Measurements from ENCODE around the gene ARPP21. TPM values are rescaled to one million over a fixed set of nuclear protein-coding genes. Genes with fewer than 3 reads are reported as not detected.

The ARPP21 gene
- total RNA-seq, 1 donor from 2014 or later = 3.5 TPM

GRCh38 chr3:35776346-35776745 lies 137.0 kb downstream of the ARPP21 start:
- Mint-ChIP-seq H3K9me3 (no peaks in the 10 kb centered on the region), H3K27me3 (peaks cover 36% of the 10 kb centered on the region), H3K4me1 (ENCODE audit: unreplicated experiment) (peaks cover 15% of the 10 kb centered on the region), H3K4me3 (no peak overlapping the region), H3K27ac (no peak overlapping the region), H3K36me3 (no peaks in the 10 kb centered on the region)
- no peak for DNase-seq (ENCODE audit: extremely low spot score, unreplicated experiment)
- TF ChIP-seq CTCF (conservative IDR thresholded peaks at IDR 0.05) = no peak

DNA sequence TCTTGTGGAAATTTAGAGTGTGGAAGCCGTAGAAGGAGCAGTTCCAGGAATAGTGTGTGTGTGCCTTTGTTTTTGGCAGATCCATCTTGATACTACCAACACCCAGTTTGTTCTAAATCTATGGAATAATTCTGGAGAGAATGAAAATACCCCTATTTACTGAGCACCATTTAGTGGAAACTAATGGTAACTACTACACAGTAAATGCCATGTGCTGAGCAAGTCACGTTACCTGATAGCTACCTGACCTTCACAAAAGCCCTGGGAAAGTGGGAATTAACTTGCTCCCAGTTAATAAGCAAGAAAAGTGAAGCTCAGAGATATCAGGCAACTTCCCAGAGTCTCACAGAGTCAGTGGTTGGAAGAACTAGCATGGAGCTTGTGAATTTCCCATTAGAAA lies 137.7 kb downstream of the ARPP21 start:
- no peak for DNase-seq (ENCODE audit: extremely low spot score, unreplicated experiment)
- TF ChIP-seq CTCF (conservative IDR thresholded peaks at IDR 0.05) = no peak
- Mint-ChIP-seq H3K27ac (no peak overlapping the region), H3K4me1 (ENCODE audit: unreplicated experiment) (peaks cover 15% of the 10 kb centered on the region), H3K27me3 (peaks cover 36% of the 10 kb centered on the region), H3K36me3 (no peaks in the 10 kb centered on the region), H3K9me3 (no peaks in the 10 kb centered on the region), H3K4me3 (no peak overlapping the region)

DNA sequence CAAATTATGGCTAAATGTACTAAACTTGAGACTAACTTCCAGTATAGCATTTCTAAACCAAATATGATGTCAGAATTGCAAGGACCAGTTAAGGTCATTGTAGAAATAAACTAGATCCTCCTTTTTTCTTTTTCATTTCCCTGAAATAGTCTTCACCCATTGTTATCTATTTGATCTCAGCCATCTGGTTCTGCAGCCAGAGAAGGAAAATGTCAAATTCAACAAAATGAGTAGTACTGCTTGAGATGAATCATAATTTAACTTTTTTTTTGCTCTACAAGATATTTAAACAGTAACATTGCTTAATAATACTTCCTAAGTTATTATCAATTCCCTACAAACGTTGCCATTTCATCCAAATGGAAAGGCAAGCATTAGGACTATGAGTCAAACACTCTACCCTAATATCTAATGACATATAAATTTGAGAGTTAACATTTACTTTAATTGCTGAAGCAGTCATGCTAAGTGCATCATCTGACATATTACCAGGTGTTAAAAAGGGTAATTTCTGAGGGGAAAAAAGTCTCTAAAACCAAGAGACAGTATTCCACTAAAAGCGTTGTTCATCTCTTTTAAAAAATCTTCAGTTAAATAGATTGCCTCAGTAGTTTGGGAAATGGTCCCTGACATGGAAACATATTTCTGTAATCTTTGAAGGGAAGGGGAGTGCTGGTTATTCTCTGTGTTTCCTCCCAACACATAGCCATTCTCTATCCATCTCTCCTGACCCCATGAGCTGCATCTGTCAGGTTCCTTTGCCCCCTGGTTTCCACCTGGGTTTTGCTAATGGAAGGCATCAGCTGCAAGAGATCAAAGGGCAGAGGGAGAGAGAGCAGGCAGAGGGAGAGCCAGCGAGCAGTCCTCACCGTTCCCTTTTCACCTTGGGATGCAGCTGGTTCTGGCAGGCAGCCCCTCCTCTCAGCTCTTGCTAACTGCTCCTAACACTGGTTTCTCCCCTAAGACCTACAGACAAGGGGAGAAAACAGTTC lies 138.5 kb downstream of the ARPP21 start:
- H3K27ac Mint-ChIP-seq = no peak overlapping the region
- H3K9me3 Mint-ChIP-seq = no peaks in the 10 kb centered on the region
- H3K27me3 Mint-ChIP-seq = peaks cover 36% of the 10 kb centered on the region
- no peaks in the 10 kb centered on the region for H3K36me3 Mint-ChIP-seq
- no peak overlapping the region for H3K4me3 Mint-ChIP-seq
- TF ChIP-seq CTCF (conservative IDR thresholded peaks at IDR 0.05) = no peak
- no peak for DNase-seq (ENCODE audit: extremely low spot score, unreplicated experiment)
- H3K4me1 Mint-ChIP-seq (ENCODE audit: unreplicated experiment) = peaks cover 9% of the 10 kb centered on the region

- no peak for DNase-seq (ENCODE audit: extremely low spot score, unreplicated experiment)
- no peaks in the 10 kb centered on the region for H3K9me3 Mint-ChIP-seq
- no peak overlapping the region for H3K4me3 Mint-ChIP-seq
- H3K27ac Mint-ChIP-seq = no peak overlapping the region
- peaks cover 38% of the 10 kb centered on the region for H3K27me3 Mint-ChIP-seq
- no peaks in the 10 kb centered on the region for H3K36me3 Mint-ChIP-seq
- H3K4me1 Mint-ChIP-seq (ENCODE audit: unreplicated experiment) = peaks cover 4% of the 10 kb centered on the region
- TF ChIP-seq CTCF (conservative IDR thresholded peaks at IDR 0.05) = no peak
These were observed 140.3 kb downstream of the ARPP21 start for GRCh38 chr3:35779611-35780010.

DNA sequence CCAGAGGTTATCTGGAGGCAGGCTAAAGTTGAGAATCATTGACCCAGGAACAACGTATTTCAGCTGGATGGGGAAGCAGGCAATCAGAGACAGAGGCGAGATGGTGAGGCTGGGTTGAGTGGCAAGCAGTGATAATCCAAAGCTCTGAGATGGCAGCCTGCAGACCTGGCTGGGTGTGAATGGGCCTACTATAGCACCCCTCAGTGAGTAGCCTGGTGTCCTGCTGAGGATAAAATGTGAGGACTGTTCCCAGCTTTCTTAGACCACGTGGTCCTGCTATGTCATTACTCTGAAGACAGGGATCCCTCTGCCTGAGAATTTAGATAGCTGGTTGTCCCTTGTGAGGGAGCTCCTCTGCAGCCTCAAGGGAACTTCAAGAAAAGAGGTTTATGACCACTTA lies 141.5 kb downstream of the ARPP21 start:
- peaks cover 13% of the 10 kb centered on the region for H3K4me1 Mint-ChIP-seq (ENCODE audit: unreplicated experiment)
- H3K36me3 Mint-ChIP-seq = no peaks in the 10 kb centered on the region
- no peak for DNase-seq (ENCODE audit: extremely low spot score, unreplicated experiment)
- no peaks in the 10 kb centered on the region for H3K9me3 Mint-ChIP-seq
- TF ChIP-seq CTCF (conservative IDR thresholded peaks at IDR 0.05) = no peak
- no peak overlapping the region for H3K27ac Mint-ChIP-seq
- H3K27me3 Mint-ChIP-seq = peaks cover 42% of the 10 kb centered on the region
- no peak overlapping the region for H3K4me3 Mint-ChIP-seq

Data from type B pancreatic cell (in vitro differentiated cells).